ENCODE results near the gene FIP1L1. TPM values are rescaled to one million over a fixed set of nuclear protein-coding genes. Genes with fewer than 3 reads are reported as not detected.

FIP1L1 gene
- total RNA-seq, 2 experiments from 2014 or later = 50.9 to 53.1 TPM

DNA sequence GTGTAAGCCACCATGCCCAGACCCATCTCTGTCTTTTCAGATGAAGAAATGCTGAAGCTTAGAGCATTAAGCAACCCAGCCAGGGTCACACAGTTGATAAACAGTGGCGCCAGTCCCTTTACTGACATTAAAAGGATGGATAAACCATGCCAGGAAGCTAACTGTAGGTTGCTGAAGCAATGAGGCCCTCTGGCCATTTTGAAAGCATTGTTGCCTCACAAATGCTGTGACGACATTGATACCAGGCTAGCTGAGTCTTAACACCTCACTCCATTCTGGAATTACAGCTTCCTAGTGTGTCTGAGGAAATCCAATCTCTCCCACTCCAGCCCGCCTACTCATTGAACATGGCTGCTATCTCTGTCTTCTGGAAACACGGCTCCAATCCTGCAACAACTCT lies 124.1 kb downstream of the FIP1L1 start:
- Mint-ChIP-seq H3K9me3 (no peaks in the 10 kb centered on the region), H3K4me1 (ENCODE audit: low read depth) (no peaks in the 10 kb centered on the region), H3K4me3 (no peak overlapping the region), H3K36me3 (ENCODE audit: low read depth) (no peaks in the 10 kb centered on the region), H3K27ac (no peak overlapping the region), H3K27me3 (no peaks in the 10 kb centered on the region)
- ATAC-seq (ENCODE audit: poor library complexity) (no peak), DNase-seq (no peak)
- Histone ChIP-seq H3K27ac (ENCODE audit: low read depth in 1 of 2, low read length in 2 of 2) (no peak overlapping the region), H3K36me3 (ENCODE audit: insufficient read depth, low read length) (no peaks in the 10 kb centered on the region), H3K4me3 (ENCODE audit: low read length) (no peak overlapping the region), H3K27me3 (ENCODE audit: control insufficient read depth in 1 of 2, insufficient read depth in 2 of 2, low read length in 2 of 2) (no peaks in the 10 kb centered on the region), H3K4me1 (ENCODE audit: insufficient read depth, low read length) (no peaks in the 10 kb centered on the region), H3K9me3 (ENCODE audit: control insufficient read depth in 1 of 2, insufficient read depth in 1 of 2, low read length in 2 of 2) (no peaks in the 10 kb centered on the region)
- CTCF ChIA-PET = no interaction called here
- intact Hi-C loops (cut with DNase I, micrococcal nuclease) = no loop called here
- POLR2A ChIA-PET = no interaction called here
- TF ChIP-seq, protein P1, sequence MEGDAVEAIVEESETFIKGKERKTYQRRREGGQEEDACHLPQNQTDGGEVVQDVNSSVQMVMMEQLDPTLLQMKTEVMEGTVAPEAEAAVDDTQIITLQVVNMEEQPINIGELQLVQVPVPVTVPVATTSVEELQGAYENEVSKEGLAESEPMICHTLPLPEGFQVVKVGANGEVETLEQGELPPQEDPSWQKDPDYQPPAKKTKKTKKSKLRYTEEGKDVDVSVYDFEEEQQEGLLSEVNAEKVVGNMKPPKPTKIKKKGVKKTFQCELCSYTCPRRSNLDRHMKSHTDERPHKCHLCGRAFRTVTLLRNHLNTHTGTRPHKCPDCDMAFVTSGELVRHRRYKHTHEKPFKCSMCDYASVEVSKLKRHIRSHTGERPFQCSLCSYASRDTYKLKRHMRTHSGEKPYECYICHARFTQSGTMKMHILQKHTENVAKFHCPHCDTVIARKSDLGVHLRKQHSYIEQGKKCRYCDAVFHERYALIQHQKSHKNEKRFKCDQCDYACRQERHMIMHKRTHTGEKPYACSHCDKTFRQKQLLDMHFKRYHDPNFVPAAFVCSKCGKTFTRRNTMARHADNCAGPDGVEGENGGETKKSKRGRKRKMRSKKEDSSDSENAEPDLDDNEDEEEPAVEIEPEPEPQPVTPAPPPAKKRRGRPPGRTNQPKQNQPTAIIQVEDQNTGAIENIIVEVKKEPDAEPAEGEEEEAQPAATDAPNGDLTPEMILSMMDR (IDR thresholded peaks at IDR 0.05) = no peak

DNA sequence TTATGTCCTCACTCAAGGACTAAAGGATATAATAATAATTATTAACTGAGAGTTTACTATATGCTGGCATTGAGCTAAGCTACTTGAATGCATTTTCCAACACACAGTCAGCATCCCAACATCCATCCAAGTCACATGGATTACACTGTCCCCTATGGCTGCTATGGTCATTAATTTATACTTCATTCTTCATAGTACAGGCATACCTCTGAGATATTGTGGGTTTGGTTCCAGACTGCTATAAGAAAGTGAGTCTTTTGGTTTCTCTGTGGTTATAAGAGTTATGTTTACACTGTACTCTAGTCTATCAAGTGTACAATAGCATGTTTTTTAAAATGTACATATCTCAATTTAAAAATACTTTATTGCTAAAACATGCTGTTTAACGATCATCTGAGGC lies 124.7 kb downstream of the FIP1L1 start:
- Histone ChIP-seq H3K9me3 (ENCODE audit: control insufficient read depth in 1 of 2, insufficient read depth in 1 of 2, low read length in 2 of 2) (no peaks in the 10 kb centered on the region), H3K27ac (ENCODE audit: low read depth in 1 of 2, low read length in 2 of 2) (no peak overlapping the region), H3K4me1 (ENCODE audit: insufficient read depth, low read length) (no peaks in the 10 kb centered on the region), H3K36me3 (ENCODE audit: insufficient read depth, low read length) (no peaks in the 10 kb centered on the region), H3K4me3 (ENCODE audit: low read length) (no peak overlapping the region), H3K27me3 (ENCODE audit: control insufficient read depth in 1 of 2, insufficient read depth in 2 of 2, low read length in 2 of 2) (no peaks in the 10 kb centered on the region)
- no peak for DNase-seq
- ChIA-PET POLR2A (no interaction called here), CTCF (no interaction called here)
- Mint-ChIP-seq H3K27ac (no peak overlapping the region), H3K4me3 (no peak overlapping the region), H3K9me3 (no peaks in the 10 kb centered on the region), H3K4me1 (ENCODE audit: low read depth) (no peaks in the 10 kb centered on the region), H3K36me3 (ENCODE audit: low read depth) (no peaks in the 10 kb centered on the region), H3K27me3 (no peaks in the 10 kb centered on the region)
- ATAC-seq (ENCODE audit: poor library complexity) = no peak
- intact Hi-C loops (cut with DNase I, micrococcal nuclease) = no loop called here
- TF ChIP-seq, protein P1 (IDR thresholded peaks at IDR 0.05) = no peak

DNA sequence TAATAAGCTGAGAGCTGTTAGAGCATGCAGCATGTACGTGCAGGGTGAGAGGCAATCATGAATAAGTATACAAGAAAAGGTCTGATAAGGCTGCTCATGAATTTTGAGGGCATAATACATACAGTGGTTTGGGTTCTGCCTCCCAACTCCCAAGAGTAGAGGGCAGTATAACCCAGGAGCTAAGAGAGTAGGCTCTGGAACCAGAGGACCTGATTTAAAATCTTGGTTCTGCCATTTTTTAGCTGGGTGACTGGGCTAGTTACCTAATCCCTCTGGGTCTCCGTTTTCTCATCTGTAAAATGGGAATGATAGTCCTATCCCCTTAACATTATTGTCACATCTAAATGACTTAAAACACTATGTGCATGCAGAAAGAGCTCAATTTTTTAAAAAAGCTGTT lies 128.5 kb downstream of the FIP1L1 start:
- ChIA-PET POLR2A (no interaction called here), CTCF (no interaction called here)
- Mint-ChIP-seq H3K27ac (no peak overlapping the region), H3K4me1 (ENCODE audit: low read depth) (no peaks in the 10 kb centered on the region), H3K36me3 (ENCODE audit: low read depth) (no peaks in the 10 kb centered on the region), H3K9me3 (no peaks in the 10 kb centered on the region), H3K27me3 (no peaks in the 10 kb centered on the region), H3K4me3 (no peak overlapping the region)
- DNase-seq (no peak), ATAC-seq (ENCODE audit: poor library complexity) (no peak)
- Histone ChIP-seq H3K36me3 (ENCODE audit: insufficient read depth, low read length) (no peaks in the 10 kb centered on the region), H3K27ac (ENCODE audit: low read depth in 1 of 2, low read length in 2 of 2) (no peak overlapping the region), H3K27me3 (ENCODE audit: control insufficient read depth in 1 of 2, insufficient read depth in 2 of 2, low read length in 2 of 2) (no peaks in the 10 kb centered on the region), H3K9me3 (ENCODE audit: control insufficient read depth in 1 of 2, insufficient read depth in 1 of 2, low read length in 2 of 2) (peaks cover 0 to 4% of the 10 kb centered on the region in 2 experiments), H3K4me1 (ENCODE audit: insufficient read depth, low read length) (no peaks in the 10 kb centered on the region), H3K4me3 (ENCODE audit: low read length) (no peak overlapping the region)
- intact Hi-C loops (cut with DNase I, micrococcal nuclease) = no loop called here
- TF ChIP-seq, protein P1 (IDR thresholded peaks at IDR 0.05) = no peak
